Karpas-422 (cell line): ENCODE results near the gene ACVRL1. TPM values are rescaled to one million over a fixed set of nuclear protein-coding genes. Genes with fewer than 3 reads are reported as not detected.

Source experiments
- DNase-seq: peaks from one replicate; pipeline ENCODE4 v3.0.0-alpha.2; 2015
- H2AFZ ChIP-seq: fragments of 200-600 bp; sonication (generic); 2 replicates; pipeline ENCODE4 v1.6.1; 2014; ENCODE audit warnings: antibody characterized with exemption, low read length, mixed read lengths
- H3K27ac ChIP-seq: fragments of 200-600 bp; sonication (generic); 2 replicates; pipeline ENCODE4 v1.5.1; 2014; ENCODE audit warnings: mild to moderate bottlenecking, low read length, moderate library complexity
- H3K27me3 ChIP-seq: fragments of 200-600 bp; sonication (generic); 2 replicates; pipeline ENCODE4 v1.6.1; 2014; ENCODE audit warnings: low read length, mixed read lengths
- H3K36me3 ChIP-seq: fragments of 200-600 bp; sonication (generic); 2 replicates; pipeline ENCODE4 v1.6.1; 2014; ENCODE audit warnings: low read length, mixed read lengths; ENCODE audit not compliant: insufficient read depth
- H3K4me1 ChIP-seq: fragments of 200-600 bp; sonication (generic); 2 replicates; pipeline ENCODE4 v1.6.1; 2014; ENCODE audit warnings: mild to moderate bottlenecking, low read length, mixed read lengths
- H3K4me2 ChIP-seq: fragments of 200-600 bp; sonication (generic); 2 replicates; pipeline ENCODE4 v1.6.1; 2014; ENCODE audit warnings: low read length, low read depth, mild to moderate bottlenecking; ENCODE audit not compliant: poor library complexity, severe bottlenecking
- H3K4me3 ChIP-seq: fragments of 200-600 bp; sonication (generic); 2 replicates; pipeline ENCODE4 v1.5.1; 2014; ENCODE audit warnings: mild to moderate bottlenecking, antibody characterized with exemption, low read length, mixed read lengths
- H3K79me2 ChIP-seq: fragments of 200-600 bp; sonication (generic); 2 replicates; pipeline ENCODE4 v1.6.1; 2014; ENCODE audit warnings: mild to moderate bottlenecking, low read length, mixed read lengths
- H3K9ac ChIP-seq: fragments of 200-600 bp; sonication (generic); 2 replicates; pipeline ENCODE4 v1.6.0; 2014; ENCODE audit warnings: low read length
- H3K9me2 ChIP-seq: fragments of 200-600 bp; sonication (generic), shearing (Covaris generic); replicated peaks from 2 replicates; pipeline ENCODE4 v1.6.0; 2014; ENCODE audit warnings: mild to moderate bottlenecking, low read length, moderate library complexity; ENCODE audit not compliant: insufficient read depth
- H3K9me3 ChIP-seq: fragments of 300-700, 200-600 bp; sonication (generic); 2 replicates; pipeline ENCODE4 v1.6.1; 2014; ENCODE audit warnings: low read length, mixed read lengths
- H4K20me1 ChIP-seq: fragments of 200-600 bp; sonication (generic); 2 replicates; pipeline ENCODE4 v1.6.1; 2014; ENCODE audit warnings: mild to moderate bottlenecking, antibody characterized with exemption, low read length, low read depth; ENCODE audit not compliant: insufficient read depth
- total RNA-seq: library from RNA; depleted of rRNA; stranded (reverse); fragments of >200 nt; shearing (Covaris generic); gene quantifications from 2 replicates; pipeline ENCODE4 v1.2.3, GENCODE V29; 2014; ENCODE audit warnings: low replicate concordance

ACVRL1 gene
- total RNA-seq, 1 experiment from 2014 or later: not detected

- Histone ChIP-seq H2AFZ (no peak overlapping the region), H4K20me1 (no peaks in the 10 kb centered on the region), H3K4me3 (no peak overlapping the region), H3K79me2 (no peaks in the 10 kb centered on the region), H3K9me3 (no peaks in the 10 kb centered on the region), H3K9ac (no peak overlapping the region), H3K36me3 (no peaks in the 10 kb centered on the region), H3K27ac (no peak overlapping the region), H3K4me1 (no peaks in the 10 kb centered on the region; the same call in 1 of the 2 replicates), H3K9me2 (no peaks in the 10 kb centered on the region), H3K27me3 (no peaks in the 10 kb centered on the region), H3K4me2 (no peak overlapping the region)
- DNase-seq: no peak
These were observed 25.1 kb downstream of the ACVRL1 start for GRCh38 chr12:51932218-51933076.

- Histone ChIP-seq H3K36me3 (no peaks in the 10 kb centered on the region), H3K4me2 (no peak overlapping the region), H3K27ac (no peak overlapping the region)
These were observed 26.8 kb downstream of the ACVRL1 start for GRCh38 chr12:51934080-51934479.

DNA sequence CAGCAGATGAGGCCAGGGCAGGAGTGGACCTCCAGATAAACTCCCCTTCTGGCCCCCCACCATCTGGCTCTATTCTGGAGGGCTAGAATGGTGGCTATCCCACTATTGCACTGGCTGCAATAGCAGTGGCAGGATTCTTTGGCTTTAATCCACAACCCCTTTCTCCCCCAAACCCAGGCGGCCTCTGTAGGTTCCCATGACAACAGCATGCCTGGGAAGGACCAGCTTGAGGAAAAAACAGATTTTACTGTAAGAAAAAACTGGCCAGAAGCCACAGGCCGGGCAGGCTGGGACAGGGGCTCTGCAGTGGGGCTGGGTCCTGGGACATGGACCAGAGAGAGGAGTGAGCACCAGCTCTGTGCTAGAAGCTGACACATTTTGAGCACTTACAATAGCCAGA, 30.6 kb downstream of the ACVRL1 start:
- Histone ChIP-seq H3K9me3 (no peaks in the 10 kb centered on the region), H4K20me1 (no peaks in the 10 kb centered on the region), H3K4me3 (no peak overlapping the region), H3K9ac (no peak overlapping the region), H3K9me2 (no peaks in the 10 kb centered on the region), H2AFZ (no peak overlapping the region), H3K79me2 (no peaks in the 10 kb centered on the region), H3K4me1 (no peaks in the 10 kb centered on the region), H3K36me3 (no peaks in the 10 kb centered on the region), H3K27ac (no peak overlapping the region), H3K27me3 (no peaks in the 10 kb centered on the region), H3K4me2 (no peak overlapping the region)
- no peak for DNase-seq

More at GRCh38 chr12:51934080-51934479, 26.8 kb downstream of the ACVRL1 start:
- Histone ChIP-seq H3K79me2 (no peaks in the 10 kb centered on the region), H3K9ac (no peak overlapping the region), H3K9me2 (no peaks in the 10 kb centered on the region), H3K27me3 (no peaks in the 10 kb centered on the region), H4K20me1 (no peaks in the 10 kb centered on the region), H3K4me1 (no peaks in the 10 kb centered on the region; the same call in 1 of the 2 replicates), H3K9me3 (no peaks in the 10 kb centered on the region), H3K4me3 (no peak overlapping the region), H2AFZ (no peak overlapping the region)
- DNase-seq: no peak

DNA sequence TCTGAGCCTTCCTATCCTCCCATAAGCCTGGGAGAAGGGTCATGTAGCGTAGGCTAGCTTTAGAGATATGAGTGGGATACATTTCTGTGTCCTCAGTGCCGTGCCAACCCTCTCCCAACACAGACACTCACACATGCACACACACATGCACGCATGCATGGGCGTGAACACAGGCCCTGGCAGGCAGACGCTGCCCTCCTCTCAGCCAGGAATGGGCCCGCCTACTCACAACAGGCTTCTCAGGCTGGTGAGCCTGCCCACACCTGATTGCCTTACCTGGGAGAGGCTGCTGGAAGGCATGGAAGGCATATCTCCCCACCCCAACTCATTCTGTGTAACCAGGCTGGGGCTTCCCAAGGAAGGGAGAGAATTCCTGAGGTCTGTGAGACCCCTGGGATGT, 31.4 kb downstream of the ACVRL1 start:
- no peak overlapping the region for H2AFZ ChIP-seq
- no peak for DNase-seq
- no peak overlapping the region for H3K4me3 ChIP-seq
- H3K4me1 ChIP-seq: no peaks in the 10 kb centered on the region
- H4K20me1 ChIP-seq: no peaks in the 10 kb centered on the region
- H3K4me2 ChIP-seq: no peak overlapping the region
- no peaks in the 10 kb centered on the region for H3K9me2 ChIP-seq
- no peaks in the 10 kb centered on the region for H3K9me3 ChIP-seq
- no peaks in the 10 kb centered on the region for H3K27me3 ChIP-seq
- no peak overlapping the region for H3K27ac ChIP-seq
- H3K79me2 ChIP-seq: no peaks in the 10 kb centered on the region
- H3K9ac ChIP-seq: no peak overlapping the region
- H3K36me3 ChIP-seq: no peaks in the 10 kb centered on the region

DNA sequence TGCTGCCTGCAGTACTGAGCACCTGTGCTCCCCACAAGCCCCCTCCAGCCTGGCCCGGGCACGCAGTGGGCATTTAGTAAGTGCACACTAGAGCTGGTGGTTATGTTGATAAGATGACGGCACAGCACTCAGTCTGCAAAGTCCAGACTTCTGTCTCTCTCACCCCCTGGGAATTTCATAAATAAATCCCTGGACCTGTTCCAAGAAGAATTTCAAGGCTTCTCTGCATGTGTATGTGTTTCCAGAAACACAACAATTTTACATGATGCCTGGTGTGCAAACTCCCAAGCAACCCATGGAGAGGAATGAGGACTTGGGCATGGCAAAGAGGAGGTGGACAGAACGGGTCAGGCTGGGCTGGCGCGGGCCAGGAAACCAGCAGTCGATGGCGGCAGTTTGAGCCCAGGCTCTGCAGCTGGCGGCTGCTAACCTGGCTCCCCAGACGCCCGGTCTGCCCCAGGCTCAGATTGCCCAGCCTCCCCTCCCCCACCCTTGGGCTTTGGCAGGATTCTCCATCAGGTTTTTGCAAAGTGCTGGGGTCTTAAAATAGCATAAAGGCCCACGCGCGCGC, 33.8 kb downstream of the ACVRL1 start:
- Histone ChIP-seq H3K79me2 (no peaks in the 10 kb centered on the region), H3K4me2 (no peak overlapping the region), H3K4me3 (no peak overlapping the region), H2AFZ (no peak overlapping the region), H3K4me1 (no peaks in the 10 kb centered on the region), H3K9me3 (0 out of 2 replicates have a peak, but pooled peaks cover 6% of the 10 kb centered on the region), H4K20me1 (no peaks in the 10 kb centered on the region), H3K36me3 (no peaks in the 10 kb centered on the region), H3K9me2 (no peaks in the 10 kb centered on the region), H3K27me3 (no peaks in the 10 kb centered on the region; the same call in 1 of the 2 replicates), H3K27ac (no peak overlapping the region), H3K9ac (no peak overlapping the region)
- DNase-seq: no peak

GRCh38 chr12:51941604-51942003, 34.3 kb downstream of the ACVRL1 start:
- H4K20me1 ChIP-seq: no peaks in the 10 kb centered on the region
- no peak overlapping the region for H3K4me3 ChIP-seq
- no peaks in the 10 kb centered on the region for H3K36me3 ChIP-seq
- no peak overlapping the region for H3K4me2 ChIP-seq
- no peaks in the 10 kb centered on the region for H3K79me2 ChIP-seq
- H3K9me2 ChIP-seq: no peaks in the 10 kb centered on the region
- H3K4me1 ChIP-seq: no peaks in the 10 kb centered on the region
- no peak overlapping the region for H3K9ac ChIP-seq
- H3K9me3 ChIP-seq: 0 out of 2 replicates have a peak, but pooled peaks cover 6% of the 10 kb centered on the region
- DNase-seq: no peak
- no peak overlapping the region for H2AFZ ChIP-seq
- H3K27me3 ChIP-seq: no peaks in the 10 kb centered on the region; the same call in 1 of the 2 replicates
- no peak overlapping the region for H3K27ac ChIP-seq

GRCh38 chr12:51942056-51942455, 34.8 kb downstream of the ACVRL1 start:
- Histone ChIP-seq H3K79me2 (no peaks in the 10 kb centered on the region), H3K9me2 (no peaks in the 10 kb centered on the region)

GRCh38 chr12:51942501-51943000, 35.2 kb downstream of the ACVRL1 start:
- Histone ChIP-seq H3K4me2 (no peak overlapping the region), H3K9ac (no peak overlapping the region), H3K27ac (no peak overlapping the region), H3K27me3 (no peaks in the 10 kb centered on the region; the same call in 1 of the 2 replicates), H3K36me3 (no peaks in the 10 kb centered on the region), H3K9me3 (0 out of 2 replicates have a peak, but pooled peaks cover 6% of the 10 kb centered on the region), H3K4me1 (no peaks in the 10 kb centered on the region), H3K9me2 (no peaks in the 10 kb centered on the region), H4K20me1 (no peaks in the 10 kb centered on the region), H2AFZ (no peak overlapping the region), H3K79me2 (no peaks in the 10 kb centered on the region), H3K4me3 (no peak overlapping the region)
- no peak for DNase-seq

More at GRCh38 chr12:51942056-51942455, 34.8 kb downstream of the ACVRL1 start:
- Histone ChIP-seq H3K27ac (no peak overlapping the region), H3K36me3 (no peaks in the 10 kb centered on the region), H3K9me3 (0 out of 2 replicates have a peak, but pooled peaks cover 6% of the 10 kb centered on the region), H3K4me2 (no peak overlapping the region), H3K4me3 (no peak overlapping the region), H3K27me3 (no peaks in the 10 kb centered on the region; the same call in 1 of the 2 replicates), H4K20me1 (no peaks in the 10 kb centered on the region), H3K9ac (no peak overlapping the region), H3K4me1 (no peaks in the 10 kb centered on the region), H2AFZ (no peak overlapping the region)
- DNase-seq: no peak
